Stimulated activated CD8-positive, alpha-beta memory T cell treated with anti-CD3 and anti-CD28 coated beads, Interleukin-4, amount 100 ng/mL, for 1 hour (primary cell): ENCODE data around the gene DCUN1D2.
"Not testable (repeated sequence)": the region's sequence is repeated elsewhere in the genome, so short reads cannot be mapped to it uniquely, and the experiment has no call there.

Source experiments
- DNase-seq, 2 donors: peaks; one replicate each; pipeline ENCODE4 v3.0.0-alpha.2; 2020; ENCODE audit warnings: low read depth in 2 of 2, low spot score in 1 of 2

The DCUN1D2 gene

GRCh38 chr13:113468029-113468428, 22.5 kb downstream of the DCUN1D2 start:
- DNase-seq, result no peak

DNA sequence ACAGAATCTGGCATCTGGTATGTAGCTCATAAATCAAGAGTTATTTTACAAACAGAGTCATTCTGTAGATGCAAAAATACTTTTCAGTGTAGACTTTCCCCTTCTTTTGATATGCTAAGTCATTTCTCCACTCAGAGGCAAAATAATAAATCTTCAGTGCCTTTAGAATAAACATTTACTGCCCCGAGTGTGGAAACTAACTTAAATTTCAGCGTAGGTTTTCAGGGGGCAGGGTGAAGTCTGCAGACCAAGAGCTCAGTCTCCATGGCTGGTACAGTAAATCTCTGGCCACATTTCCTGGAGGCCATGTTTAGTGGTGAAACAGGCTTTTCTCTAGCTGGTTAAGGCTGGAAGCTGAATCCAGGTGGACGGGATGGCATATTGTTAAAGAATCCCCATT, 24.1 kb downstream of the DCUN1D2 start:
- no peak for DNase-seq

DNA sequence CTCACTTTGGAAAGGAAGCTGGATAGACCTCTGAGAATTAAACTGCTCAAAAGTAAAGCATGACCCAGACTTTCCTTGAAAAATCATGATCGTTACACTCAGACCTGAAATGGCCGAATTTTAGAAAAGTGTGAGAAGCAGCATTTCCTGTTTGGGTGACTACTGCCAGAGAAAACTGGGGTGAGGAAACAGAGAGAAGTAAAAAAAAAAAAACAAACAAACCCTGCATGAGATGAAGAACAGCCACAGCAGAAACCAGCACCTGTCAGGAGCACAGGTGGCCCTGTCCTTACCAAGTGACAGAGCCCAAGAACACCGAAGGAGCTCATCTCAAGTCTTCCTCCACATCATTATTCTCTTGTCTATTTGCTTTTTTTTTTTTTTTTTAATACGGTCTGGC, 25.2 kb downstream of the DCUN1D2 start:
- no peak for DNase-seq

GRCh38 chr13:113464476-113464875, 26.0 kb downstream of the DCUN1D2 start:
- DNase-seq, result no peak

DNA sequence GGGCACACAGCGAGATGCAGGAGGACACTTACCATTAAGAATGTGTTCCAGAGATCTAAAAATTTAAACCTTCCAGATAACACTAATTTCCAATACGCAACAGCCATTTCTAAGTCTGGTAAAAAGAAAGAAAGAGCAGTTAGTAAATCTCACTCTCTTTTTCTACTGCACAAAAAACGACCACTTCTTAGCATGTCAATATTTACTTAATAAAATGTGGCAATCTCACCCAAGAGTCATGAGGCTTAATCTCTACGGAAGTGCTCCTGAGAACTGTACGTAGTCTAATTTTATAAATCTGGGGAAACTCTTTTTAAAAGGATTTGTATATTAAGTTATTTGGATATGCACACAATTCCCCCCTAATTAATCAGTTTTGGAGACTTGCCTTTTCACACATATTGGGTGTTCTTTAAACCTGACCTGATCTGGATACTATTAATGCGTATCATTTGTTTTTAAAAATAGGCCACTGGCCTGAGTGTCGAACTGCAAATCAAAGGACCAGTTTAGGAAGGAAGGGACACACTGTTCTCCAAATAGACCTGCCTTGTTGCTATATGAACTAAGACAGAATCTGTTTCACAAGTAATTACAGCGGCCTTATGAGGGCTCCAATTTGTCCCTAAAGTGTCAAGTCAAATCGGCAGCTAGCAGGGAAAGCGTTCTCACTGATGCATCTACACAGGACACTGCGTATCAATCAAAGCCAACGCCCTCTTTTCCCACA, 29.3 kb downstream of the DCUN1D2 start:
- no peak for DNase-seq

DNA sequence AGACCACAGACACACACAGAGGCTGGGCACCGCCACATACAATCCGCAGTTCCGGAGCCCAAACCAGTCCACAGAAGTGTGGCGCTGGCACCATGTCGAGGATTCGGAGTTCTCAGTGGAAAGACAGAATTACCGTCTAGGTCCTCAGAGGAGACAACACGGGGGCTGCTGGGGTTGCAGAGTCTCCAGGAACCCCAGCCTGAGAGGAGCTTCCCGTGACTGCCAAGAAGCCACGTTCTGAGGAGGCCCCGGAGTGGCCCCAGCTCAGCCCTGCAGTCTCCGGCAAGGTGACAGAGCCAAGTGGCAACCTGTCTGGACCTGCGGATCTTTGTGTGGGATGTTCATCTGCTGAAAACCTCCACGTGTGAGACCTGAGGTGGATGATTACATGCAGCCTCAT, 29.9 kb downstream of the DCUN1D2 start:
- no peak for DNase-seq

GRCh38 chr13:113460064-113460555, 30.4 kb downstream of the DCUN1D2 start:
- no peak for DNase-seq

GRCh38 chr13:113458253-113459065, 32.1 kb downstream of the DCUN1D2 start:
- DNase-seq, result no peak

GRCh38 chr13:113457510-113457909, 33.0 kb downstream of the DCUN1D2 start:
- no peak for DNase-seq

DNA sequence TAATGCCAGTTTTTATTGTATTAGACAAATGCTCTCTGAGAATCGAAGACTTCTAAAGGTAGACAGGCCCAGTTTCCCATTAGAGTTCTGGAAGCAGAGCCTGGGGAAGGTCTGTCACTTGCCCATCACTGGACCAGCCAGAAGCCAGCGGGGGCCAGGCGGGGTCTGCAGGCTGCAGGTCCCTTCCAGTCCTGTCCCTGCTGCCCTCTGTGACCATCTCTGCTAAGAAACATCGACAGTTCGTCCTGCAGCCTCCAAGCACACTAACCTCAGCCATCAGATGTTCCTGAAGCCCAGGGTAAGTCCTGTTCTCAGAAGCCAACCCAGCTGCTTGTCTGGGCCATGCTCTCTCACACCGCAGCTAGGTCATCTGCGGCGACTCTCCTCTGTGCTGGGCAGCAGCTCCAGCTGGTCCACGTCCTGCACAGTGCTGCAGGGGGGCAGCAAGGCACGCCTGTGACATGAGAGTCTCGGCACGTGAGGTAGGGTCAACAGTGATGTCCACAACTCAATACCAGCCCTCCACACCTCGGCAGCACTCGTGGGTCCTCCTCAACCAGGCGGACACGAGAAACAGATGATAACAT, 34.3 kb downstream of the DCUN1D2 start:
- no peak for DNase-seq

GRCh38 chr13:113455384-113455783, 35.1 kb downstream of the DCUN1D2 start:
- DNase-seq, result no peak

GRCh38 chr13:113454936-113455335, 35.6 kb downstream of the DCUN1D2 start:
- DNase-seq, result no peak

DNA sequence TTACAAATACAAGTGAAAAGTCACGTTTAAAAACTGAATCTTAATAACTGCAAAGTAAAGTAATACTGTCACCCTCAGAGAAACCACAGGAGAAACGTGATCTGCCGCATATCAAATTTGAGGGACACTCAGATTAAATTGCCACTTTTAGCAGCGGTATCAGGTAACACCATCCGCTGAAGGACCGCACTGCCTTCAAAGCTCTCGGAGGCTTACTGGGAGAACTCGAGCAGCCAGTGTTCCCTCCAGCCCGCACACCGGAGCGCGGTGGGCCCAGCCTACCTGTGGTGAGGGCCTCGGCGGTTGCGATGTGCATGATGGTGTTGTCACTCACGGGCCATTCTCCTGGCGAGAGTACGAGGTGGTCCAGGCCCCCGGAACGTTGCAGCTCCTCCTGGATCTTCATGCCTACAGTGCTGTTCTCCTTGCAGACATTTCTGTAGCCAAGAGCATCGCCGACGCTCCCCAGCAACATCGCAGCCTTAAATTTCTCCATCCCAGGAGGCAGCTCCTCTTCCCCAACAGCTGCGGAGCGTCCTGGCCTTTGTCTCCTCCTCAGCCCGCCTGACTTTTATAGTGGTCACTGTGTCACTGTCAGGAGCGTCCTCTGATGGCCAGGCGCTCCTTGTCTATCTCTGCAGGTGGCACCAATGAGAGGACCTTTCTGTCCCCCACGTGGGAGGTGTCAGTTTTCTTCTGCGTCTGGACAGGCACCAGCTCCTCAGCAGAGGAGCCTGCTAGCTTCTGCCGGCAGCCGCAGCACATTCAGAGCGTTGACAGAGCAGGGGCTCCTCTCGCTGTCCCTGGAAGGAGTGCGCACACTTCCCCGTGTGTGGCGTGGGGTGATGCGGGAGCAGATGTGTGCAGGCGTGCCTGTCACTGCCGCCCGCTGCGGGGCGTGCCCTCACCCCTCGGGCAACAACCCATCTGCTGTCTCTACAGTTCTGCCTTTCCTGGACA, 37.3 kb downstream of the DCUN1D2 start, which contains the start of gene ADPRHL1:
Gene ADPRHL1, minus strand, starts transcription at position 547 of the 960 bp plus-strand sequence. Its CDS starts 51 bp downstream, at position 496.
- no peak for DNase-seq

DNA sequence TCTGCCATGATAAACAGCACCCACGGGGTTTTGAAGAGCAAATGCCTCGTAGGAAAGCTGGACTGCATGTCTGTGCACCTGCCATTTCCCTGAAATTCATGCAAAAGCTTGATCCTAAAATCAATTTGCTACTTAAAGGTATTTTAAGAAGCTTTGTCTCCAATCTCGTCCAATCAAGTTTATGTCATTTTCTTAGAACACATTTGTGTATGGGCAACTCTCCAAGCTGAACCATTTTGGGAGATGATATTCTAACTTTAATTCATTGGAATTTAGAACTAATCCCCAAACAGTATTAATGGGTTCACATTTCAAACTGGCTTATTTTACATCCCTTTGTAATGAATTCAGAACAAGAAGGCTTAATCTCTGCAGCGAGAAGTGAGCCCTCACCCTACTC, 38.0 kb downstream of the DCUN1D2 start:
- no peak for DNase-seq

DNA sequence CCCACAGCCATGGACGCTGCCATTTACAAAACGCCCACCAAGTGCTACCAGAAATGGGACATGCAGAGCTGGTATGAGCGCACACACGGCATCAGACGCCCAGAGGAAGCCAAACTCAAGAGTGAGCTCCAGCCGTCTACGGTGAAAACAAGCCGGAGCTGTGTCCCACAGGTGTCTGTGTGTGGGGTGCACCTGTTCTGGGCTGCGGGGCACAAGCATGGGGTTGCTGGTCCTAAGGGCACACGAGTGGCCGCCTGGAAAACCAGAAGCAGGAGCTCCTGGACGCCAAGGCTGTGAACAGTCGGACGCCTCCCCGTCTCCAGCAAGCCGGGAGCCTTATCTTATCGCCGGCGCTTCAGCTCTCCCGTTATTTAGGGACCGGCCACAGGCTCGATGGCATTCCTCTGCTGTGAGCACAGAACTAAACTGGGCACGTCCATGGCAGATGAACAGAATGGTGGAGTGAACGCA, 38.5 kb downstream of the DCUN1D2 start:
- DNase-seq, result no peak

- DNase-seq, result not testable (repeated sequence)
Observed at GRCh38 chr13:113450861-113451620, 39.5 kb downstream of the DCUN1D2 start.

- not testable (repeated sequence) for DNase-seq
Observed at GRCh38 chr13:113450348-113450744, 40.2 kb downstream of the DCUN1D2 start.

DNA sequence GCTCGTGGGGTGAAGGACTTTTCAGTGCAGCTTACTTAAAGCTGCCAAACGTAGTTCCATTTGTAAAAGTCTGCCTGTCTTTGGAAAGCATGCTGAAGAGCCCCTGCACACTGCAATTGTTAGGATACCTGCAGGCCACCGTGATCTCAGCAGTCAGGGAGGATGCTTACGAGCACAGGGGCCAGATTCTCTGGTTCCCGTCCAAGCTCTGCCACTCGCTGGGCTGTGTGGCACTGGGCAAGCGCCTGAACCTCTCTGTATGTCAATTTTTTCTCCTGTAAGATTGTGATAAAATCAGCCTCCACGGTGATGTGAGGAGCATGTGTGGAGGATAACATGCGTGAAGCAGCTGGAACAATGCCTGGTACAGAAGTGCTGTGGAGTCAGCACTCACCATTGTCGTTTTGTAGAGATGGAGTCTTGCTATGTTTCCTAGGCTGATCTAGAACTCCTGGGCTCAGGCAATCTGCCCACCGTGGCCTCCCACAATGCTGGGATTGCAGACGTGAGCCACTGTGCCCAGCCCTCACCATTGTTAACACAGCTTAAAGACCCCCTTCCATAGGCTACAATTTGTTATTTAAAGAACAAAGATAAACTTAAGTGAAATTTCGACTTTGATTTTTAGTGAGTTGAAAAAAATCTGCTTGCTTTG, 40.7 kb downstream of the DCUN1D2 start:
- no peak for DNase-seq
